B cell (primary cell): ENCODE results near the gene RGS17. TPM values are rescaled to one million over a fixed set of nuclear protein-coding genes. Genes with fewer than 3 reads are reported as not detected.

Experiments
- ATAC-seq: fragments of 200-7000 bp; cut with Tn5 transposase; one replicate; pipeline ENCODE4 v1.10.0; 2021; ENCODE audit warnings: low read depth, mild to moderate bottlenecking, moderate number of reproducible peaks, moderate library complexity
- CTCF ChIA-PET: fragments of 350-600 bp; sonication (Branson Sonifier 250); formaldehyde crosslinking; loops from one replicate; lab custom pipeline; 2021; ENCODE audit warnings: antibody characterized with exemption, inconsistent platforms; lab: Charles Lee
- POLR2A ChIA-PET: fragments of 350-600 bp; sonication (Branson Sonifier 250); formaldehyde crosslinking; loops from one replicate; lab custom pipeline; 2021; ENCODE audit warnings: antibody characterized with exemption; lab: Charles Lee
- DNase-seq: peaks from one replicate; pipeline ENCODE4 v3.0.0; 2013
- H2AFZ ChIP-seq: 2 replicates; pipeline ENCODE4 v1.6.1; 2012; ENCODE audit warnings: mild to moderate bottlenecking, low read depth, low read length; ENCODE audit not compliant: insufficient read depth, poor library complexity, severe bottlenecking
- H3K27ac ChIP-seq, 2 donors: 1 replicate in 1 of 2; 2 replicates in 1 of 2; pipeline ENCODE4 v1.5.1; 2012 to 2013; ENCODE audit warnings: low read length in 2 of 2, mild to moderate bottlenecking in 2 of 2, moderate library complexity in 1 of 2
- H3K27me3 ChIP-seq, 4 experiments: fragments of 200-600 bp in 1 of 4; sonication (generic) in 1 of 4; replicated peaks in 1 of 4; 1 replicate in 2 of 4; 2 replicates in 2 of 4; pipeline versions ENCODE4 v1.6.1 to v1.7.0; 2013 to 2016; ENCODE audit warnings: low read length in 3 of 4, mild to moderate bottlenecking in 2 of 4, mixed read lengths in 1 of 4, moderate library complexity in 1 of 4; ENCODE audit not compliant: insufficient read depth in 4 of 4, control insufficient read depth in 3 of 4; ENCODE audit errors: control extremely low read depth in 1 of 4
- H3K36me3 ChIP-seq, 2 experiments: replicated peaks in 1 of 2; 1 replicate in 1 of 2; 2 replicates in 1 of 2; pipeline versions ENCODE4 v1.6.1 to v1.7.1; 2013; ENCODE audit warnings: low read length in 1 of 2; ENCODE audit not compliant: insufficient read depth in 2 of 2, control insufficient read depth in 1 of 2; ENCODE audit errors: control extremely low read depth in 1 of 2, extremely low read depth in 1 of 2
- H3K4me1 ChIP-seq, 2 donors: fragments of 200-600 bp in 1 of 2; sonication (generic) in 1 of 2; 1 replicate in 1 of 2; 2 replicates in 1 of 2; pipeline versions ENCODE4 v1.5.1 to v1.6.1; 2013 to 2017; ENCODE audit warnings: low read length in 2 of 2; ENCODE audit not compliant: control insufficient read depth in 2 of 2, insufficient read depth in 2 of 2
- H3K4me2 ChIP-seq: replicated peaks from 2 replicates; pipeline ENCODE3; 2012; ENCODE audit warnings: mild to moderate bottlenecking, low read depth, low read length; ENCODE audit not compliant: poor library complexity, severe bottlenecking
- H3K4me3 ChIP-seq, 5 experiments: fragments of 200-600 bp in 1 of 5; sonication (generic) in 1 of 5; 1 replicate in 3 of 5; 2 replicates in 2 of 5; pipeline versions ENCODE4 v1.5.1 to v1.7.0; 2011 to 2016; ENCODE audit warnings: low read length in 4 of 5, mild to moderate bottlenecking in 4 of 5, low read depth in 2 of 5, control low read depth in 1 of 5, moderate library complexity in 1 of 5; ENCODE audit not compliant: insufficient read depth in 1 of 5; ENCODE audit errors: control extremely low read depth in 1 of 5, extremely low read depth in 1 of 5
- H3K79me2 ChIP-seq: fragments of 200-600 bp; sonication (generic); one replicate; pipeline ENCODE4 v1.6.0; 2016; ENCODE audit warnings: low read length; ENCODE audit not compliant: control insufficient read depth, insufficient read depth
- H3K9ac ChIP-seq: fragments of 200-600 bp; sonication (generic); 2 replicates; pipeline ENCODE4 v1.6.1; 2017; ENCODE audit warnings: mild to moderate bottlenecking, low read length, moderate library complexity
- H3K9me3 ChIP-seq, 3 donors: one replicate each; pipeline versions ENCODE4 v1.6.1 to v1.7.1; 2013; ENCODE audit warnings: low read length in 2 of 3; ENCODE audit not compliant: control insufficient read depth in 2 of 3, insufficient read depth in 1 of 3; ENCODE audit errors: control extremely low read depth in 1 of 3
- H4K20me1 ChIP-seq: 2 replicates; pipeline ENCODE4 v1.6.0; 2012; ENCODE audit warnings: mild to moderate bottlenecking, low read length; ENCODE audit not compliant: insufficient read depth, control insufficient read depth, poor library complexity, severe bottlenecking
- H3K27ac Mint-ChIP-seq: one replicate; pipeline ENCODE4 v1.8.0; 2021; ENCODE audit warnings: mixed read lengths
- H3K27me3 Mint-ChIP-seq: one replicate; pipeline ENCODE4 v1.8.0; 2021; ENCODE audit warnings: mixed read lengths
- H3K4me1 Mint-ChIP-seq: one replicate; pipeline ENCODE4 v1.8.0; 2021; ENCODE audit warnings: mixed read lengths
- H3K4me3 Mint-ChIP-seq: one replicate; pipeline ENCODE4 v1.8.0; 2021; ENCODE audit warnings: mixed read lengths
- H3K9me3 Mint-ChIP-seq: one replicate; pipeline ENCODE4 v1.8.0; 2022; ENCODE audit warnings: mixed read lengths; ENCODE audit not compliant: insufficient read depth
- CTCF ChIP-seq: fragments of 200-600 bp; IDR thresholded peaks from one replicate; pipeline ENCODE4 v1.8.0; 2022; ENCODE audit warnings: antibody characterized with exemption, mild to moderate bottlenecking
- EZH2 ChIP-seq: IDR thresholded peaks from 2 replicates; pipeline ENCODE4 v1.6.1; 2012; ENCODE audit warnings: borderline replicate concordance, low read depth, mild to moderate bottlenecking, moderate library complexity, low read length; ENCODE audit not compliant: insufficient read depth, poor library complexity, severe bottlenecking
- WGBS: methylation state at CpG from one replicate; pipeline ENCODE4 v1.1.5; 2013; ENCODE audit warnings: missing lambda C conversion rate; ENCODE audit not compliant: insufficient coverage; 5-methylcytosine and 5-hydroxymethylcytosine counted together
- intact Hi-C: fragments of 100-400 bp; cut with micrococcal nuclease; formaldehyde crosslinking; loops from one replicate; pipeline ENCODE4 v1.10.0; 2022
- polyA plus RNA-seq: library from polyadenylated mRNA; depleted of rRNA; stranded (reverse); fragments of >200 nt; gene quantifications from 2 replicates; pipeline ENCODE4 v1.2.3, GENCODE V29; 2012
- total RNA-seq, 2 donors: library from RNA; stranded (reverse); fragments of 120-200 nt in 1 of 2; gene quantifications; 1 replicate in 1 of 2; 2 replicates in 1 of 2; pipeline versions ENCODE4 v1.2.3 to v1.2.4, GENCODE V29; 2013 to 2022

The RGS17 gene
- total and polyA plus RNA-seq, 2 donors (not counting 1 experiment from before 2014, with no cell fraction given), result not detected

DNA sequence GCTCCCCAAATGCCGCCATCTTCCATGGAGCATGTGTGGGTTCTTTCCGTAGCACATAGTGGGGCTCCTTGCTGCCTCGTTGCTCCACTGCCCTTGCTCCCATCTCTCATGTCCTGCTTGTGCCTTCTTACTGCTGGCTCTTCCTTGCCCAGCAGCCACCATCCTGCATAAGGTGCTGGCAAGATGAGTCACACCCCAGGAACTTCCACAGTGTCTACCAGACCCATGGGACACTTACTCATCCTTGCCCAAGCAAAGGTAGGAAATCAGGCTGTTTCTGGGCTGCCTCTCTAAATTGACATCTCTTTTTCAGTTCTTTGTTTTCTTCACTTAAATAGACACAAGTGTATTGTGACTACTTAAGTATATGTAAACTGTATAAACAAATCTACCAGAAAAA lies 39.4 kb upstream of the RGS17 start:
- Mint-ChIP-seq H3K9me3 (no peaks in the 10 kb centered on the region), H3K27me3 (no peaks in the 10 kb centered on the region), H3K4me1 (no peaks in the 10 kb centered on the region), H3K4me3 (no peak overlapping the region), H3K27ac (no peak overlapping the region)
- H3K4me3 ChIP-seq, result no peak overlapping the region
- H3K36me3 ChIP-seq, result no peaks in the 10 kb centered on the region
- no peak overlapping the region for H2AFZ ChIP-seq
- ChIA-PET CTCF (no interaction called here), POLR2A (no interaction called here)
- H3K9ac ChIP-seq, result no peak overlapping the region
- WGBS, result 64% methylated on average over 3 of the region's 3 CpGs
- ATAC-seq (no peak), DNase-seq (no peak)
- H3K4me2 ChIP-seq, result no peak overlapping the region
- H3K4me1 ChIP-seq, result no peaks in the 10 kb centered on the region
- H4K20me1 ChIP-seq, result no peaks in the 10 kb centered on the region
- intact Hi-C loops, result no loop called here
- no peaks in the 10 kb centered on the region for H3K9me3 ChIP-seq
- TF ChIP-seq EZH2, result no peak
- TF ChIP-seq CTCF, result no peak
- H3K27ac ChIP-seq, result no peak overlapping the region
- no peaks in the 10 kb centered on the region for H3K79me2 ChIP-seq
- H3K27me3 ChIP-seq, result no peaks in the 10 kb centered on the region

DNA sequence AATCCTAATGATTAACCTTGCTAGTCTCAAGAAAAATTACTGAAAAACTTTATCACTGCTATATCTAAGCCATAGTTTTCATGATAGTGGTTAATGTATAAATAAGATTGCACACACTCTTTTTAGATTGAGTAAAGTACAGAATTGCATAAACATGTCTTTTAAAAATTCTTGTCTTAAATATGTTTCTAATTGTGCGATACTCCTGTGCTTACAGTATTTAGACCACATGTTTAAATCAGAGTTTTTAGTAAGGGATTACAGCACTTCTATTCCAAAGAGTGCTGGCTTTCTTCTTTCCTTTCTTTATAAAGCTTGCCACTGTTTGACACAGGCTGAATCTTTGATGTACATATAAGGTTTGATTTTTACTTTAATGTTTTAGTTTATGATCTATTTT lies 36.8 kb upstream of the RGS17 start:
- Histone ChIP-seq H3K79me2 (no peaks in the 10 kb centered on the region), H3K27ac (no peak overlapping the region), H3K27me3 (no peaks in the 10 kb centered on the region), H3K4me2 (no peak overlapping the region), H2AFZ (no peak overlapping the region), H3K4me3 (no peak overlapping the region), H4K20me1 (no peaks in the 10 kb centered on the region), H3K36me3 (no peaks in the 10 kb centered on the region), H3K9ac (no peak overlapping the region), H3K9me3 (no peaks in the 10 kb centered on the region), H3K4me1 (no peaks in the 10 kb centered on the region)
- intact Hi-C loops, result no loop called here
- no peak for ATAC-seq
- ChIA-PET POLR2A (no interaction called here), CTCF (no interaction called here)
- no peaks in the 10 kb centered on the region for H3K27me3 Mint-ChIP-seq
- no peak overlapping the region for H3K4me3 Mint-ChIP-seq
- no peak for DNase-seq
- no peak overlapping the region for H3K27ac Mint-ChIP-seq
- TF ChIP-seq EZH2, result no peak
- TF ChIP-seq CTCF, result no peak
- H3K4me1 Mint-ChIP-seq, result no peaks in the 10 kb centered on the region
- no CpG with 5 or more reads among the region's 1 CpG for WGBS
- no peaks in the 10 kb centered on the region for H3K9me3 Mint-ChIP-seq
